Activated CD8-positive, alpha-beta T cell treated with anti-CD3 and anti-CD28 coated beads, Interleukin-2, amount 10 ng/mL, durations not matched to agents 7 days and 5 days (primary cell): ENCODE measurements around the gene ZNF689. TPM values are rescaled to one million over a fixed set of nuclear protein-coding genes. Genes with fewer than 3 reads are reported as not detected.
"Not testable (repeated sequence)": the region's sequence is repeated elsewhere in the genome, so short reads cannot be mapped to it uniquely, and the experiment has no call there.

Source experiments
- ATAC-seq: fragments of 150-1000 bp; cut with Tn5 transposase; one replicate; pipeline ENCODE4 v1.10.0; 2021; ENCODE audit warnings: moderate library complexity
- CTCF ChIA-PET: fragments of 350-600 bp; sonication (Branson Sonifier 250); formaldehyde crosslinking; loops from one replicate; lab custom pipeline; 2021; ENCODE audit warnings: antibody characterized with exemption; lab: Charles Lee
- POLR2A ChIA-PET: fragments of 350-600 bp; sonication (Branson Sonifier 250); formaldehyde crosslinking; loops from one replicate; lab custom pipeline; 2021; ENCODE audit warnings: antibody characterized with exemption; lab: Charles Lee
- DNase-seq: peaks from one replicate; pipeline ENCODE4 v3.0.0-alpha.2; 2020
- H3K27ac Mint-ChIP-seq: one replicate; pipeline ENCODE4 v1.8.0; 2021; ENCODE audit warnings: mild to moderate bottlenecking, mixed read lengths
- H3K27me3 Mint-ChIP-seq: one replicate; pipeline ENCODE4 v1.8.0; 2021; ENCODE audit warnings: low read depth, mixed read lengths
- H3K36me3 Mint-ChIP-seq: one replicate; pipeline ENCODE4 v1.8.0; 2021; ENCODE audit warnings: low read depth, mixed read lengths
- H3K4me1 Mint-ChIP-seq: one replicate; pipeline ENCODE4 v1.8.0; 2021; ENCODE audit warnings: low read depth, mixed read lengths
- H3K4me3 Mint-ChIP-seq: one replicate; pipeline ENCODE4 v1.8.0; 2021; ENCODE audit warnings: mild to moderate bottlenecking, mixed read lengths
- H3K9me3 Mint-ChIP-seq: one replicate; pipeline ENCODE4 v1.8.0; 2022; ENCODE audit warnings: mixed read lengths; ENCODE audit not compliant: insufficient read depth
- total RNA-seq, 2 experiments: library from RNA; stranded (reverse); gene quantifications; one replicate each; pipeline ENCODE4 v1.2.3, GENCODE V29; 2021

Gene ZNF689
- total RNA-seq, 2 experiments from 2014 or later: 12.0 to 13.4 TPM

- Mint-ChIP-seq H3K4me1 (peaks cover 46% of the 10 kb centered on the region), H3K4me3 (peak overlapping the region; percentile 91), H3K27ac (peak overlapping the region; percentile 95)
These were observed 41.2 kb upstream of the ZNF689 start for GRCh38 chr16:30651124-30652004.

DNA sequence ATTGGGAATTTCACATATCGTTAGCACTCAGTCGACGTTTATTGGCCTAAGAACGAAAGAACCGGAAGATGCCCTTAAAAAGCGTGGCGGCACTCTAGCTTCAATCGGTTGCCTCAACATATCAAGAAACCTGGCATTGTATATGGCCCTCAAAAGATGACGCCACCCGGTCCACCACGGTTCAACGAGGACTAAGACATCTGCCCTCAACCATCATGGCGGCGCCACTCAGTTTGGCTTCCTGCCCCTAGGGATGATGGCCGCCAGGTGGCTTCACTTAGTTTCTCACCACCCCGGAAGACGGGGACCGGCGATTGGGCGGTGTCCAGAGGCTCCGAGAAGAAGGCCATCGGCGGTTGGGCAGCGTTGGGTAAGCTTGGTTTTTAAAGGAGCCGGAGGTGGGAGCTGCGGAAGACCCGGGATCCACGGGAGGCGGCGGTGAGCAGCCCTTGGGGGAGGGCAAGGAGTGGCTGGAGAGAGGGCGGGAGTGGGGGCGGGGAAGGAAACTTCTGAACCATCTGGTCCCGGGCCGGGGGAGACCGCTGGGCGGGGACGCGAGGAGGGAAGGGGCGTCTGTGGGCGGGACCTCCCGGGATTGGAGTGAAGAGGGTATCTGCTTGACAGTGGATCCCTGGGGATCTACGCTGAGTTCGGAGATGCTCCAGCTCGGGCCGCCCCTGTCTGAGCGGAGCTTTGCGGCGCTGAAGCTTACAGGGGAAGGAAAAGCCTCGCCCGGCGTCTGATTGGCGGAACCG, 40.4 kb upstream of the ZNF689 start, which contains the start of gene PRR14:
Gene PRR14, plus strand, starts transcription at position 592 of the 755 bp plus-strand sequence. CDS start 686 bp downstream, outside the sequence.
- peak within 1 kb of the TSS; percentile 91 for H3K4me3 Mint-ChIP-seq
- ChIA-PET CTCF (interaction anchor here (0.7 to 4.5 kb wide), 13 partner anchors 9 to 221 kb away, joined by 3 to 36 read pairs (median 6); partner anchors contain the start of genes DCTPP1, FBRS and ZNF764), POLR2A (interaction anchor here (0.6 to 3.1 kb wide), 13 partner anchors 9 to 245 kb away, joined by 3 to 40 read pairs (median 4); partner anchors contain the start of genes FBRS, ZNF688, ZNF689 and ZNF747)
- DNase-seq (peak; percentile 100), ATAC-seq (peak; percentile 86)
- peaks cover 34% of the 10 kb centered on the region for H3K36me3 Mint-ChIP-seq
- H3K27me3 Mint-ChIP-seq: peaks cover 1% of the 10 kb centered on the region
- peak within 1 kb of the TSS; percentile 95 for H3K27ac Mint-ChIP-seq
- H3K9me3 Mint-ChIP-seq: no peaks in the 10 kb centered on the region
- peaks cover 40% of the 10 kb centered on the region for H3K4me1 Mint-ChIP-seq

More at GRCh38 chr16:30651124-30652004, 41.2 kb upstream of the ZNF689 start:
- ATAC-seq (peak; percentile 67), DNase-seq (peak; percentile 85)
- Mint-ChIP-seq H3K27me3 (no peaks in the 10 kb centered on the region), H3K9me3 (no peaks in the 10 kb centered on the region), H3K36me3 (peaks cover 42% of the 10 kb centered on the region)
- ChIA-PET POLR2A (interaction anchor here (0.6 to 3.1 kb wide), 10 partner anchors 8 to 118 kb away, joined by 3 to 40 read pairs (median 5); partner anchors contain the start of genes FBRS, ZNF688 and ZNF747), CTCF (interaction anchor here (0.7 to 4.5 kb wide), 14 partner anchors 9 to 222 kb away, joined by 3 to 36 read pairs (median 6); partner anchors contain the start of genes DCTPP1, FBRS and ZNF764)

- peaks cover 1% of the 10 kb centered on the region for H3K27me3 Mint-ChIP-seq
- DNase-seq (peak; percentile 72), ATAC-seq (peak; percentile 8)
- POLR2A ChIA-PET: interaction anchor here (0.7 to 3.1 kb wide), 13 partner anchors 10 to 246 kb away, joined by 3 to 40 read pairs (median 4); partner anchors contain the start of genes FBRS, ZNF688, ZNF689 and ZNF747
- CTCF ChIA-PET: interaction anchor here (0.8 to 4.5 kb wide), 13 partner anchors 10 to 220 kb away, joined by 3 to 36 read pairs (median 6); partner anchors contain the start of genes DCTPP1, FBRS and ZNF764
- H3K27ac Mint-ChIP-seq: peak overlapping the region; percentile 95
- H3K36me3 Mint-ChIP-seq: peaks cover 28% of the 10 kb centered on the region
- no peaks in the 10 kb centered on the region for H3K9me3 Mint-ChIP-seq
- H3K4me3 Mint-ChIP-seq: peak overlapping the region; percentile 91
- H3K4me1 Mint-ChIP-seq: peaks cover 38% of the 10 kb centered on the region
These were observed 39.7 kb upstream of the ZNF689 start for GRCh38 chr16:30649725-30650368.

DNA sequence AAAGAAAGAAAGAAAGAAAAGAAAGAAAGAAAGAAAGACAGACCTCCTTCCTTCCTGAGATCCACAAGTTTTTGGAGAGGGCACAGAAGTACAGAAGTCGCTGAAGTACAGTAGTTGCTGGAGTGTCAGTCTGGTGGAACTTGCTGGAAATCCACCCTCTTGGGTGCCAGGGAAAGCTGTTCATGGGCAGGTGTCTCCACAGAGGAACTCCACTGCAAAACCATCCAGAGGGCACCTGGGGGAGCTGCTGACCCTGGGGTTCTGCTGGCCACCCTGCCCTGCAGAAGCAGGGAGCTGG, 37.0 kb upstream of the ZNF689 start:
- H3K27ac Mint-ChIP-seq: no peak overlapping the region
- peaks cover 9% of the 10 kb centered on the region for H3K36me3 Mint-ChIP-seq
- peaks cover 1% of the 10 kb centered on the region for H3K27me3 Mint-ChIP-seq
- ATAC-seq: no peak
- H3K4me3 Mint-ChIP-seq: no peak overlapping the region
- H3K9me3 Mint-ChIP-seq: no peaks in the 10 kb centered on the region
- DNase-seq: no peak
- ChIA-PET POLR2A (no interaction called here), CTCF (interaction anchor here (4.5 to 4.7 kb wide), 2 partner anchors 13 to 18 kb away, joined by 14 to 36 read pairs; partner anchors contain the start of gene FBRS)
- peaks cover 28% of the 10 kb centered on the region for H3K4me1 Mint-ChIP-seq

- no peak overlapping the region for H3K27ac Mint-ChIP-seq
- H3K4me3 Mint-ChIP-seq: no peak overlapping the region
- POLR2A ChIA-PET: interaction anchor here (0.6 to 1.2 kb wide), 3 partner anchors 12 to 202 kb away, joined by 3 to 4 read pairs (median 3); no protein-coding TSS in a partner anchor
- H3K36me3 Mint-ChIP-seq: no peaks in the 10 kb centered on the region
- H3K27me3 Mint-ChIP-seq: peaks cover 1% of the 10 kb centered on the region
- peaks cover 22% of the 10 kb centered on the region for H3K4me1 Mint-ChIP-seq
- no peaks in the 10 kb centered on the region for H3K9me3 Mint-ChIP-seq
- CTCF ChIA-PET: interaction anchor here (1.2 to 4.7 kb wide), 2 partner anchors 13 to 17 kb away, joined by 3 to 14 read pairs; no protein-coding TSS in a partner anchor
- no peak for ATAC-seq
- DNase-seq: no peak
These were observed 35.5 kb upstream of the ZNF689 start for GRCh38 chr16:30645727-30646126.

GRCh38 chr16:30644334-30644830, 34.2 kb upstream of the ZNF689 start:
- ChIA-PET POLR2A (no interaction called here), CTCF (interaction anchor here (0.8 to 4.7 kb wide), 2 partner anchors 15 to 29 kb away, joined by 3 to 14 read pairs; no protein-coding TSS in a partner anchor)
- H3K27ac Mint-ChIP-seq: no peak overlapping the region

DNA sequence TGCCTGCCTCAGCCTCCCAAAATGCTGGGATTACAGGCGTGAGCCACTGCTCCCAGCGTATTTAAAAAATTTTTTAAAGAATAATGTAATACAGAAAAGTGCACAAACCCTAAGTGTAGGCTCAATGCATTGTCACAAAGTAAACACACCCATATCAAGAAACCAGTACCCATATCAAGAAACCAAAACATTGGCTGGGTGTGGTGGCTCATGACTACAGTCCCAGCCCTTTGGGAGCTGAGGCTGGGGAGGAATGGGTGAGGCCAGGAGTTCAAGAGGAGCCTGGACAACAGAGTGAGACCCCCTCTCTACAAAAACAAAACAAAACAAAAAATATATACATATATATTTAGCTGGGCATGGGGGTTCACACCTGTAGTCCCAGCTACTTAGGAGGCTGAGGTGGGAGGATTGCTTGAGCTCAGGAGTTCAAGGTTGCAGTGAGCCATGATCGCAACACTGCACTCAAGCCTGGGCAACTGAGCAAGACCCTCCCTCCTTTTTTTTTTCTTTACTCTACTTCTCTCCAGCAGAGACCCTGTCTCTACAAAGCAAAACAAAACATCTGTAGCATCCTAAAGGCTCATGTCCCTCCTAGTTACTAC, 31.3 kb upstream of the ZNF689 start:
- no peaks in the 10 kb centered on the region for H3K9me3 Mint-ChIP-seq
- no peak for DNase-seq
- POLR2A ChIA-PET: interaction anchor here (1.2 kb wide), 1 partner anchor 18 kb away, joined by 4 read pairs; no protein-coding TSS in a partner anchor
- H3K27me3 Mint-ChIP-seq: peaks cover 5% of the 10 kb centered on the region
- H3K4me1 Mint-ChIP-seq: peaks cover 2% of the 10 kb centered on the region
- no peak for ATAC-seq
- no peaks in the 10 kb centered on the region for H3K36me3 Mint-ChIP-seq
- CTCF ChIA-PET: interaction anchor here (0.6 to 3.3 kb wide), 3 partner anchors 12 to 281 kb away, joined by 4 to 12 read pairs (median 6); no protein-coding TSS in a partner anchor
- no peak overlapping the region for H3K27ac Mint-ChIP-seq
- no peak overlapping the region for H3K4me3 Mint-ChIP-seq

More at GRCh38 chr16:30644334-30644830, 34.2 kb upstream of the ZNF689 start:
- Mint-ChIP-seq H3K27me3 (peaks cover 5% of the 10 kb centered on the region), H3K4me1 (peaks cover 14% of the 10 kb centered on the region), H3K36me3 (no peaks in the 10 kb centered on the region), H3K9me3 (no peaks in the 10 kb centered on the region), H3K4me3 (no peak overlapping the region)
- DNase-seq (no peak), ATAC-seq (no peak)

- Mint-ChIP-seq H3K36me3 (no peaks in the 10 kb centered on the region), H3K9me3 (no peaks in the 10 kb centered on the region), H3K4me3 (no peak overlapping the region), H3K4me1 (peaks cover 12% of the 10 kb centered on the region), H3K27me3 (peaks cover 4% of the 10 kb centered on the region), H3K27ac (no peak overlapping the region)
- CTCF ChIA-PET: interaction anchor here (0.6 to 2.8 kb wide), 8 partner anchors 9 to 208 kb away, joined by 3 to 13 read pairs (median 8); partner anchors contain the start of genes DCTPP1, PRR14 and ZNF688
- POLR2A ChIA-PET: interaction anchor here (0.6 kb wide), 1 partner anchor 103 kb away, joined by 3 read pairs; no protein-coding TSS in a partner anchor
- ATAC-seq: no peak
- peak; percentile 58 for DNase-seq
These were observed 27.8 kb upstream of the ZNF689 start for GRCh38 chr16:30637944-30638343.

GRCh38 chr16:30637139-30637538, 26.9 kb upstream of the ZNF689 start:
- H3K36me3 Mint-ChIP-seq, ATAC-seq: not testable (repeated sequence)
- CTCF ChIA-PET: interaction anchor here (1.1 to 2.8 kb wide), 7 partner anchors 8 to 207 kb away, joined by 4 to 13 read pairs (median 9); partner anchors contain the start of genes DCTPP1, PRR14 and ZNF688

GRCh38 chr16:30636599-30636998, 26.4 kb upstream of the ZNF689 start:
- DNase-seq (no peak), ATAC-seq (no peak)
- H3K36me3 Mint-ChIP-seq: no peaks in the 10 kb centered on the region
- no peak overlapping the region for H3K27ac Mint-ChIP-seq
- H3K4me1 Mint-ChIP-seq: peaks cover 12% of the 10 kb centered on the region
- H3K9me3 Mint-ChIP-seq: no peaks in the 10 kb centered on the region
- peaks cover 4% of the 10 kb centered on the region for H3K27me3 Mint-ChIP-seq
- CTCF ChIA-PET: interaction anchor here (1.4 to 2.8 kb wide), 4 partner anchors 12 to 206 kb away, joined by 4 to 10 read pairs (median 8); partner anchors contain the start of gene DCTPP1
- POLR2A ChIA-PET: interaction anchor here (0.6 kb wide), 2 partner anchors 10 to 28 kb away, joined by 3 read pairs; no protein-coding TSS in a partner anchor
- no peak overlapping the region for H3K4me3 Mint-ChIP-seq

More at GRCh38 chr16:30637139-30637538, 26.9 kb upstream of the ZNF689 start:
- not testable (repeated sequence) for H3K4me3 Mint-ChIP-seq, DNase-seq, H3K27ac Mint-ChIP-seq, H3K27me3 Mint-ChIP-seq, H3K9me3 Mint-ChIP-seq
- H3K4me1 Mint-ChIP-seq: peaks cover 12% of the 10 kb centered on the region
- POLR2A ChIA-PET: interaction anchor here (0.6 kb wide), 2 partner anchors 9 to 29 kb away, joined by 3 read pairs; no protein-coding TSS in a partner anchor
